Endothelial cell of umbilical vein (primary cell): ENCODE results near the gene MAGEB17.

Source experiments
- EZH2 ChIP-seq: IDR thresholded peaks from 2 replicates; pipeline ENCODE4 v1.6.1; 2012; ENCODE audit warnings: borderline replicate concordance, low read depth, mild to moderate bottlenecking, moderate library complexity, low read length, inconsistent platforms; ENCODE audit not compliant: severe bottlenecking
- FOS ChIP-seq: IDR thresholded peaks from 2 replicates; pipeline ENCODE4 v1.6.1; 2011; ENCODE audit warnings: mild to moderate bottlenecking, low read length, moderate library complexity, borderline replicate concordance; ENCODE audit not compliant: insufficient read depth
- GATA2 ChIP-seq: IDR thresholded peaks from 2 replicates; pipeline ENCODE4 v1.7.0; 2011; ENCODE audit warnings: low read depth, mild to moderate bottlenecking, moderate library complexity, mixed read lengths, low read length; ENCODE audit not compliant: insufficient read length, insufficient read depth
- JUN ChIP-seq: IDR thresholded peaks from 2 replicates; pipeline ENCODE4 v1.6.1; 2011; ENCODE audit warnings: borderline replicate concordance, low read depth; ENCODE audit not compliant: insufficient read length, insufficient read depth
- MAX ChIP-seq: IDR thresholded peaks from 2 replicates; pipeline ENCODE4 v1.6.1; 2011; ENCODE audit not compliant: insufficient read depth, insufficient read length
- MYC ChIP-seq: IDR thresholded peaks from one replicate; pipeline ENCODE4 v1.6.1; 2011; ENCODE audit warnings: mild to moderate bottlenecking, low read depth, low read length
- POLR2A ChIP-seq: IDR thresholded peaks from 2 replicates; pipeline ENCODE4 v1.6.1; 2012; ENCODE audit warnings: low read depth, mild to moderate bottlenecking, control low read depth, low read length
- POLR2AphosphoS5 ChIP-seq: IDR thresholded peaks from 2 replicates; pipeline ENCODE4 v1.6.1; 2012; ENCODE audit warnings: low read depth, mild to moderate bottlenecking, control low read depth, low read length, moderate library complexity; ENCODE audit not compliant: insufficient read depth
- TF ChIP-seq, protein P1 (sequence below), 2 donors: IDR thresholded peaks; 1 replicate in 1 of 2; 2 replicates in 1 of 2; pipeline ENCODE4 v1.5.1; 2011; ENCODE audit warnings: low read length in 2 of 2, mild to moderate bottlenecking in 2 of 2, moderate library complexity in 2 of 2, control low read depth in 1 of 2, inconsistent platforms in 1 of 2, low read depth in 1 of 2; ENCODE audit not compliant: insufficient read depth in 1 of 2; ENCODE audit errors: extremely low read depth in 1 of 2

DNA sequence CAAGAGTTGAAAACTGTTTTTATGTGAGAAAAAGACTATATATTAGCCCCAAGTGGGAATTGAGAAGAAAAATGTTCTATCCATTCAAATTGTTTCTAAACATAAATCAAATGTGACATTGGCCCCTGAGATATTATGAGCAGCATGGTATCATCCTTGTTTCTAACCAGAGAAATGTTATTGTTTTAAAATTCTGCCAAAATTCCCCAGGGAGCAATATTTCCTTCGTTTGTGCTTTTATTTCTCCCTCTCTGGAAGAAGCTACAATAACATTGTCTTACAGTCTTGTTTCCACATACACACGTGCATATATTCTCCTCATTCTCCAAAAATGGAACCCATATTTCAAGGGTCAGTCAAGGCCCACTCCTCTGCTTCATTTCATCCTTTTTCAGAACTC lies 46.7 kb downstream of the MAGEB17 start:
- TF ChIP-seq, protein P1, sequence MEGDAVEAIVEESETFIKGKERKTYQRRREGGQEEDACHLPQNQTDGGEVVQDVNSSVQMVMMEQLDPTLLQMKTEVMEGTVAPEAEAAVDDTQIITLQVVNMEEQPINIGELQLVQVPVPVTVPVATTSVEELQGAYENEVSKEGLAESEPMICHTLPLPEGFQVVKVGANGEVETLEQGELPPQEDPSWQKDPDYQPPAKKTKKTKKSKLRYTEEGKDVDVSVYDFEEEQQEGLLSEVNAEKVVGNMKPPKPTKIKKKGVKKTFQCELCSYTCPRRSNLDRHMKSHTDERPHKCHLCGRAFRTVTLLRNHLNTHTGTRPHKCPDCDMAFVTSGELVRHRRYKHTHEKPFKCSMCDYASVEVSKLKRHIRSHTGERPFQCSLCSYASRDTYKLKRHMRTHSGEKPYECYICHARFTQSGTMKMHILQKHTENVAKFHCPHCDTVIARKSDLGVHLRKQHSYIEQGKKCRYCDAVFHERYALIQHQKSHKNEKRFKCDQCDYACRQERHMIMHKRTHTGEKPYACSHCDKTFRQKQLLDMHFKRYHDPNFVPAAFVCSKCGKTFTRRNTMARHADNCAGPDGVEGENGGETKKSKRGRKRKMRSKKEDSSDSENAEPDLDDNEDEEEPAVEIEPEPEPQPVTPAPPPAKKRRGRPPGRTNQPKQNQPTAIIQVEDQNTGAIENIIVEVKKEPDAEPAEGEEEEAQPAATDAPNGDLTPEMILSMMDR (IDR thresholded peaks at IDR 0.05; ENCODE audit: extremely low read depth in 1 of 2, insufficient read depth in 1 of 2, low read depth in 1 of 2, low read length in 2 of 2), result no peak
- TF ChIP-seq EZH2 (no peak), JUN (no peak), POLR2A (no peak), POLR2AphosphoS5 (no peak), FOS (no peak), MAX (no peak), MYC (no peak), GATA2 (no peak)
